ENCODE data around the gene SCN10A. TPM values are rescaled to one million over a fixed set of nuclear protein-coding genes. Genes with fewer than 3 reads are reported as not detected.
A peak's percentile ranks its signal among the peaks of the same experiment; 100 is the strongest.

SCN10A gene
- total and polyA plus RNA-seq, 2 experiments from 2014 or later = 0.03 TPM; not detected in 1

- Mint-ChIP-seq H3K27me3 (ENCODE audit: insufficient read depth, low read depth, poor library complexity) (peaks cover 3% of the 10 kb centered on the region), H3K4me1 (peaks cover 22% of the 10 kb centered on the region), H3K4me3 (no peak overlapping the region), H3K9me3 (peaks cover 11% of the 10 kb centered on the region; the same call in 2 of the 3 replicates), H3K27ac (peak overlapping the region; percentile 28; the same call in 1 of the 2 replicates), H3K36me3 (ENCODE audit: low read depth) (peaks cover 3% of the 10 kb centered on the region; the same call in 2 of the 3 replicates)
- no peaks in the 10 kb centered on the region for H3K36me3 ChIP-seq (ENCODE audit: insufficient read depth)
- H4K20me1 ChIP-seq (replicated peaks; ENCODE audit: insufficient read depth) = no peaks in the 10 kb centered on the region
- ATAC-seq = peak; percentile 17
- H3K4me3 ChIP-seq = no peak overlapping the region
- H3K4me2 ChIP-seq = 0 out of 2 replicates have a peak overlapping the region, but pooled peaks have one; percentile 12
- no peak for DNase-seq (ENCODE audit: low spot score)
- peaks cover 5% of the 10 kb centered on the region; the same call in 1 of the 2 replicates for H3K27me3 ChIP-seq (ENCODE audit: insufficient read depth)
- H3K9me2 ChIP-seq (ENCODE audit: insufficient read depth) = no peaks in the 10 kb centered on the region
- peak overlapping the region; percentile 76 for H2AFZ ChIP-seq
- peaks cover 24% of the 10 kb centered on the region for H3K4me1 ChIP-seq (ENCODE audit: insufficient read depth)
- no peak overlapping the region for H3K27ac ChIP-seq (ENCODE audit: low read depth)
- TF ChIP-seq NANOG (IDR thresholded peaks at IDR 0.05; ENCODE audit: borderline replicate concordance) = no peak
- no peak for TF ChIP-seq ZNF114 (CRISPR knock-in tag; IDR thresholded peaks at IDR 0.05)
- TF ChIP-seq, protein P1, sequence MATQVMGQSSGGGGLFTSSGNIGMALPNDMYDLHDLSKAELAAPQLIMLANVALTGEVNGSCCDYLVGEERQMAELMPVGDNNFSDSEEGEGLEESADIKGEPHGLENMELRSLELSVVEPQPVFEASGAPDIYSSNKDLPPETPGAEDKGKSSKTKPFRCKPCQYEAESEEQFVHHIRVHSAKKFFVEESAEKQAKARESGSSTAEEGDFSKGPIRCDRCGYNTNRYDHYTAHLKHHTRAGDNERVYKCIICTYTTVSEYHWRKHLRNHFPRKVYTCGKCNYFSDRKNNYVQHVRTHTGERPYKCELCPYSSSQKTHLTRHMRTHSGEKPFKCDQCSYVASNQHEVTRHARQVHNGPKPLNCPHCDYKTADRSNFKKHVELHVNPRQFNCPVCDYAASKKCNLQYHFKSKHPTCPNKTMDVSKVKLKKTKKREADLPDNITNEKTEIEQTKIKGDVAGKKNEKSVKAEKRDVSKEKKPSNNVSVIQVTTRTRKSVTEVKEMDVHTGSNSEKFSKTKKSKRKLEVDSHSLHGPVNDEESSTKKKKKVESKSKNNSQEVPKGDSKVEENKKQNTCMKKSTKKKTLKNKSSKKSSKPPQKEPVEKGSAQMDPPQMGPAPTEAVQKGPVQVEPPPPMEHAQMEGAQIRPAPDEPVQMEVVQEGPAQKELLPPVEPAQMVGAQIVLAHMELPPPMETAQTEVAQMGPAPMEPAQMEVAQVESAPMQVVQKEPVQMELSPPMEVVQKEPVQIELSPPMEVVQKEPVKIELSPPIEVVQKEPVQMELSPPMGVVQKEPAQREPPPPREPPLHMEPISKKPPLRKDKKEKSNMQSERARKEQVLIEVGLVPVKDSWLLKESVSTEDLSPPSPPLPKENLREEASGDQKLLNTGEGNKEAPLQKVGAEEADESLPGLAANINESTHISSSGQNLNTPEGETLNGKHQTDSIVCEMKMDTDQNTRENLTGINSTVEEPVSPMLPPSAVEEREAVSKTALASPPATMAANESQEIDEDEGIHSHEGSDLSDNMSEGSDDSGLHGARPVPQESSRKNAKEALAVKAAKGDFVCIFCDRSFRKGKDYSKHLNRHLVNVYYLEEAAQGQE (IDR thresholded peaks at IDR 0.05; ENCODE audit: unreplicated experiment) = no peak
- TF ChIP-seq POLR2AphosphoS5 (IDR thresholded peaks at IDR 0.05; ENCODE audit: low read depth) = no peak
- TF ChIP-seq, protein P2, sequence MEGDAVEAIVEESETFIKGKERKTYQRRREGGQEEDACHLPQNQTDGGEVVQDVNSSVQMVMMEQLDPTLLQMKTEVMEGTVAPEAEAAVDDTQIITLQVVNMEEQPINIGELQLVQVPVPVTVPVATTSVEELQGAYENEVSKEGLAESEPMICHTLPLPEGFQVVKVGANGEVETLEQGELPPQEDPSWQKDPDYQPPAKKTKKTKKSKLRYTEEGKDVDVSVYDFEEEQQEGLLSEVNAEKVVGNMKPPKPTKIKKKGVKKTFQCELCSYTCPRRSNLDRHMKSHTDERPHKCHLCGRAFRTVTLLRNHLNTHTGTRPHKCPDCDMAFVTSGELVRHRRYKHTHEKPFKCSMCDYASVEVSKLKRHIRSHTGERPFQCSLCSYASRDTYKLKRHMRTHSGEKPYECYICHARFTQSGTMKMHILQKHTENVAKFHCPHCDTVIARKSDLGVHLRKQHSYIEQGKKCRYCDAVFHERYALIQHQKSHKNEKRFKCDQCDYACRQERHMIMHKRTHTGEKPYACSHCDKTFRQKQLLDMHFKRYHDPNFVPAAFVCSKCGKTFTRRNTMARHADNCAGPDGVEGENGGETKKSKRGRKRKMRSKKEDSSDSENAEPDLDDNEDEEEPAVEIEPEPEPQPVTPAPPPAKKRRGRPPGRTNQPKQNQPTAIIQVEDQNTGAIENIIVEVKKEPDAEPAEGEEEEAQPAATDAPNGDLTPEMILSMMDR (conservative IDR thresholded peaks at IDR 0.05; ENCODE audit: low read depth in 2 of 2) = no peak
- TF ChIP-seq, protein P3, sequence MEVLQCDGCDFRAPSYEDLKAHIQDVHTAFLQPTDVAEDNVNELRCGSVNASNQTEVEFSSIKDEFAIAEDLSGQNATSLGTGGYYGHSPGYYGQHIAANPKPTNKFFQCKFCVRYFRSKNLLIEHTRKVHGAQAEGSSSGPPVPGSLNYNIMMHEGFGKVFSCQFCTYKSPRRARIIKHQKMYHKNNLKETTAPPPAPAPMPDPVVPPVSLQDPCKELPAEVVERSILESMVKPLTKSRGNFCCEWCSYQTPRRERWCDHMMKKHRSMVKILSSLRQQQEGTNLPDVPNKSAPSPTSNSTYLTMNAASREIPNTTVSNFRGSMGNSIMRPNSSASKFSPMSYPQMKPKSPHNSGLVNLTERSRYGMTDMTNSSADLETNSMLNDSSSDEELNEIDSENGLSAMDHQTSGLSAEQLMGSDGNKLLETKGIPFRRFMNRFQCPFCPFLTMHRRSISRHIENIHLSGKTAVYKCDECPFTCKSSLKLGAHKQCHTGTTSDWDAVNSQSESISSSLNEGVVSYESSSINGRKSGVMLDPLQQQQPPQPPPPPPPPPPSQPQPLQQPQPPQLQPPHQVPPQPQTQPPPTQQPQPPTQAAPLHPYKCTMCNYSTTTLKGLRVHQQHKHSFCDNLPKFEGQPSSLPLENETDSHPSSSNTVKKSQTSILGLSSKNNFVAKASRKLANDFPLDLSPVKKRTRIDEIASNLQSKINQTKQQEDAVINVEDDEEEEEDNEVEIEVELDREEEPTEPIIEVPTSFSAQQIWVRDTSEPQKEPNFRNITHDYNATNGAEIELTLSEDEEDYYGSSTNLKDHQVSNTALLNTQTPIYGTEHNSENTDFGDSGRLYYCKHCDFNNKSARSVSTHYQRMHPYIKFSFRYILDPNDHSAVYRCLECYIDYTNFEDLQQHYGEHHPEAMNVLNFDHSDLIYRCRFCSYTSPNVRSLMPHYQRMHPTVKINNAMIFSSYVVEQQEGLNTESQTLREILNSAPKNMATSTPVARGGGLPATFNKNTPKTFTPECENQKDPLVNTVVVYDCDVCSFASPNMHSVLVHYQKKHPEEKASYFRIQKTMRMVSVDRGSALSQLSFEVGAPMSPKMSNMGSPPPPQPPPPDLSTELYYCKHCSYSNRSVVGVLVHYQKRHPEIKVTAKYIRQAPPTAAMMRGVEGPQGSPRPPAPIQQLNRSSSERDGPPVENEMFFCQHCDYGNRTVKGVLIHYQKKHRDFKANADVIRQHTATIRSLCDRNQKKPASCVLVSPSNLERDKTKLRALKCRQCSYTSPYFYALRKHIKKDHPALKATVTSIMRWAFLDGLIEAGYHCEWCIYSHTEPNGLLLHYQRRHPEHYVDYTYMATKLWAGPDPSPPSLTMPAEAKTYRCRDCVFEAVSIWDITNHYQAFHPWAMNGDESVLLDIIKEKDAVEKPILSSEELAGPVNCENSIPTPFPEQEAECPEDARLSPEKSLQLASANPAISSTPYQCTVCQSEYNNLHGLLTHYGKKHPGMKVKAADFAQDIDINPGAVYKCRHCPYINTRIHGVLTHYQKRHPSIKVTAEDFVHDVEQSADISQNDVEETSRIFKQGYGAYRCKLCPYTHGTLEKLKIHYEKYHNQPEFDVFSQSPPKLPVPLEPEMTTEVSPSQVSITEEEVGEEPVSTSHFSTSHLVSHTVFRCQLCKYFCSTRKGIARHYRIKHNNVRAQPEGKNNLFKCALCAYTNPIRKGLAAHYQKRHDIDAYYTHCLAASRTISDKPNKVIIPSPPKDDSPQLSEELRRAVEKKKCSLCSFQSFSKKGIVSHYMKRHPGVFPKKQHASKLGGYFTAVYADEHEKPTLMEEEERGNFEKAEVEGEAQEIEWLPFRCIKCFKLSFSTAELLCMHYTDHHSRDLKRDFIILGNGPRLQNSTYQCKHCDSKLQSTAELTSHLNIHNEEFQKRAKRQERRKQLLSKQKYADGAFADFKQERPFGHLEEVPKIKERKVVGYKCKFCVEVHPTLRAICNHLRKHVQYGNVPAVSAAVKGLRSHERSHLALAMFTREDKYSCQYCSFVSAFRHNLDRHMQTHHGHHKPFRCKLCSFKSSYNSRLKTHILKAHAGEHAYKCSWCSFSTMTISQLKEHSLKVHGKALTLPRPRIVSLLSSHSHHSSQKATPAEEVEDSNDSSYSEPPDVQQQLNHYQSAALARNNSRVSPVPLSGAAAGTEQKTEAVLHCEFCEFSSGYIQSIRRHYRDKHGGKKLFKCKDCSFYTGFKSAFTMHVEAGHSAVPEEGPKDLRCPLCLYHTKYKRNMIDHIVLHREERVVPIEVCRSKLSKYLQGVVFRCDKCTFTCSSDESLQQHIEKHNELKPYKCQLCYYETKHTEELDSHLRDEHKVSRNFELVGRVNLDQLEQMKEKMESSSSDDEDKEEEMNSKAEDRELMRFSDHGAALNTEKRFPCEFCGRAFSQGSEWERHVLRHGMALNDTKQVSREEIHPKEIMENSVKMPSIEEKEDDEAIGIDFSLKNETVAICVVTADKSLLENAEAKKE (CRISPR knock-in tag; IDR thresholded peaks at IDR 0.05) = no peak
- no peak for TF ChIP-seq JUNB (IDR thresholded peaks at IDR 0.05; ENCODE audit: unreplicated experiment)
- no peak for TF ChIP-seq STAT1 (IDR thresholded peaks at IDR 0.05; ENCODE audit: unreplicated experiment)
- H3F3A ChIP-seq (replicated peaks; ENCODE audit: low read depth) = no peaks in the 10 kb centered on the region
- H3K79me2 ChIP-seq (replicated peaks; ENCODE audit: insufficient read depth) = no peaks in the 10 kb centered on the region
Observed at GRCh38 chr3:38657369-38657768, 158.6 kb downstream of the SCN10A start.
